H9 (cell line): ENCODE results near the gene FAM163B. TPM values are rescaled to one million over a fixed set of nuclear protein-coding genes. Genes with fewer than 3 reads are reported as not detected.

ENCODE experiments used
- DNase-seq: peaks from one replicate; pipeline ENCODE4 v3.0.0-alpha.2; 2017
- H2AFZ ChIP-seq: one replicate; pipeline ENCODE4 v1.6.1; 2013; ENCODE audit warnings: mild to moderate bottlenecking, low read length, control low read depth, moderate library complexity
- H2AK5ac ChIP-seq: 2 replicates; pipeline ENCODE4 v1.6.1; 2013; ENCODE audit warnings: low read length, control low read depth, mixed read lengths; ENCODE audit not compliant: insufficient read length
- H2BK120ac ChIP-seq: one replicate; pipeline ENCODE4 v1.6.1; 2013; ENCODE audit warnings: low read depth, mild to moderate bottlenecking, low read length, control low read depth, inconsistent platforms; ENCODE audit not compliant: poor library complexity, severe bottlenecking
- H2BK12ac ChIP-seq: 2 replicates; pipeline ENCODE4 v1.6.1; 2013; ENCODE audit warnings: low read length, control low read depth, mixed read lengths, low read depth; ENCODE audit not compliant: insufficient read length
- H2BK15ac ChIP-seq: 2 replicates; pipeline ENCODE4 v1.6.1; 2013; ENCODE audit warnings: low read depth, low read length, control low read depth
- H2BK20ac ChIP-seq: one replicate; pipeline ENCODE4 v1.6.1; 2013; ENCODE audit warnings: low read depth, mild to moderate bottlenecking, low read length, control low read depth, inconsistent platforms; ENCODE audit not compliant: poor library complexity, severe bottlenecking
- H2BK5ac ChIP-seq: 2 replicates; pipeline ENCODE4 v1.6.1; 2013; ENCODE audit warnings: low read length, control low read depth, mixed read lengths; ENCODE audit not compliant: insufficient read length
- H3K14ac ChIP-seq: 2 replicates; pipeline ENCODE4 v1.6.1; 2013; ENCODE audit warnings: low read length, control low read depth; ENCODE audit not compliant: insufficient read depth
- H3K18ac ChIP-seq: 2 replicates; pipeline ENCODE4 v1.6.1; 2013; ENCODE audit warnings: low read depth, mild to moderate bottlenecking, mixed read lengths, low read length, control low read depth; ENCODE audit not compliant: insufficient read length
- H3K23ac ChIP-seq: 2 replicates; pipeline ENCODE4 v1.6.1; 2013; ENCODE audit warnings: low read length, control low read depth, mixed read lengths, low read depth; ENCODE audit not compliant: insufficient read length
- H3K23me2 ChIP-seq: 2 replicates; pipeline ENCODE4 v1.6.1; 2013; ENCODE audit warnings: low read depth, mild to moderate bottlenecking, mixed read lengths, low read length, control low read depth; ENCODE audit not compliant: insufficient read length, poor library complexity, severe bottlenecking
- H3K27ac ChIP-seq: 2 replicates; pipeline ENCODE4 v1.5.1; 2013; ENCODE audit warnings: low read length, control low read depth, mixed read lengths, low read depth; ENCODE audit not compliant: insufficient read length
- H3K27me3 ChIP-seq: 2 replicates; pipeline ENCODE4 v1.6.1; 2013; ENCODE audit warnings: low read length, control low read depth, inconsistent platforms; ENCODE audit not compliant: insufficient read depth
- H3K4ac ChIP-seq: 2 replicates; pipeline ENCODE4 v1.6.1; 2013; ENCODE audit warnings: low read depth, mild to moderate bottlenecking, control low read depth, inconsistent platforms, low read length, moderate library complexity
- H3K4me1 ChIP-seq: 2 replicates; pipeline ENCODE4 v1.6.1; 2013; ENCODE audit warnings: low read length, control low read depth, inconsistent platforms; ENCODE audit not compliant: insufficient read depth
- H3K4me2 ChIP-seq: 2 replicates; pipeline ENCODE4 v1.6.1; 2013; ENCODE audit warnings: low read length, control low read depth, mixed read lengths; ENCODE audit not compliant: insufficient read length, insufficient read depth
- H3K56ac ChIP-seq: 2 replicates; pipeline ENCODE4 v1.6.1; 2013; ENCODE audit warnings: low read depth, mild to moderate bottlenecking, mixed read lengths, low read length, control low read depth; ENCODE audit not compliant: insufficient read length
- H3K79me1 ChIP-seq: 2 replicates; pipeline ENCODE4 v1.6.1; 2013; ENCODE audit warnings: low read depth, mild to moderate bottlenecking, moderate library complexity, low read length, control low read depth, inconsistent platforms; ENCODE audit not compliant: insufficient read depth, poor library complexity, severe bottlenecking
- H3K79me2 ChIP-seq: 2 replicates; pipeline ENCODE4 v1.6.1; 2013; ENCODE audit warnings: low read length, control low read depth, inconsistent platforms; ENCODE audit not compliant: insufficient read depth
- H3K9ac ChIP-seq: 2 replicates; pipeline ENCODE4 v1.6.1; 2013; ENCODE audit warnings: low read length, control low read depth, mixed read lengths; ENCODE audit not compliant: insufficient read length; ENCODE audit errors: extremely low read depth
- H3K9me3 ChIP-seq: one replicate; pipeline ENCODE4 v1.6.1; 2013; ENCODE audit warnings: low read depth, low read length, inconsistent platforms; ENCODE audit not compliant: control insufficient read depth
- H3T11ph ChIP-seq: one replicate; pipeline ENCODE4 v1.6.1; 2013; ENCODE audit warnings: mild to moderate bottlenecking, low read length, control low read depth, inconsistent platforms
- H4K20me1 ChIP-seq: one replicate; pipeline ENCODE4 v1.6.1; 2013; ENCODE audit not compliant: control insufficient read depth, insufficient read length, insufficient read depth
- H4K5ac ChIP-seq: 2 replicates; pipeline ENCODE4 v1.6.1; 2013; ENCODE audit warnings: low read depth, mild to moderate bottlenecking, mixed read lengths, low read length, control low read depth; ENCODE audit not compliant: insufficient read length
- H4K8ac ChIP-seq: replicated peaks from 2 replicates; pipeline ENCODE4 v1.6.1; 2013; ENCODE audit warnings: low read length, control low read depth, mixed read lengths, low read depth; ENCODE audit not compliant: insufficient read length
- H4K91ac ChIP-seq: 2 replicates; pipeline ENCODE4 v1.6.1; 2013; ENCODE audit warnings: low read depth, mild to moderate bottlenecking, moderate library complexity, mixed read lengths, low read length, control low read depth; ENCODE audit not compliant: insufficient read length
- H3K27ac Mint-ChIP-seq, 3 experiments: 2 replicates in 2 of 3; 3 replicates in 1 of 3; pipeline ENCODE4 v1.8.0; 2020 to 2021; ENCODE audit warnings: mixed read lengths in 3 of 3, mild to moderate bottlenecking in 1 of 3, moderate library complexity in 1 of 3
- H3K27me3 Mint-ChIP-seq: 2 replicates; pipeline ENCODE4 v1.8.0; 2021; ENCODE audit warnings: low read depth, mild to moderate bottlenecking, moderate library complexity, mixed read lengths
- H3K36me3 Mint-ChIP-seq, 3 experiments: 2 replicates in 2 of 3; 3 replicates in 1 of 3; pipeline ENCODE4 v1.8.0; 2020 to 2021; ENCODE audit warnings: low read depth in 3 of 3, mixed read lengths in 3 of 3; ENCODE audit not compliant: insufficient read depth in 1 of 3
- H3K4me1 Mint-ChIP-seq, 2 experiments: 2 replicates each; pipeline ENCODE4 v1.8.0; 2020; ENCODE audit warnings: mixed read lengths in 2 of 2
- H3K4me3 Mint-ChIP-seq, 2 experiments: 2 replicates in 1 of 2; 3 replicates in 1 of 2; pipeline ENCODE4 v1.8.0; 2020 to 2021; ENCODE audit warnings: mild to moderate bottlenecking in 2 of 2, mixed read lengths in 2 of 2, moderate library complexity in 1 of 2
- H3K9me3 Mint-ChIP-seq, 2 experiments: 2 replicates in 1 of 2; 3 replicates in 1 of 2; pipeline ENCODE4 v1.8.0; 2020; ENCODE audit warnings: mild to moderate bottlenecking in 2 of 2, mixed read lengths in 2 of 2, moderate library complexity in 1 of 2
- CTCF ChIP-seq: fragments of 200-600 bp; sonication (generic); conservative IDR thresholded peaks from 3 replicates; pipeline ENCODE4 v1.8.0; 2021; ENCODE audit warnings: antibody characterized with exemption, mild to moderate bottlenecking
- WGBS: extraction: QIAGEN DNeasy Blood & Tissue Kit; methylation state at CpG from one replicate; pipeline ENCODE4 v1.1.7; 2013; ENCODE audit warnings: missing lambda C conversion rate, low lambda C conversion rate, mixed read lengths; ENCODE audit not compliant: insufficient read length; ENCODE audit errors: extremely low coverage; 5-methylcytosine and 5-hydroxymethylcytosine counted together
- total RNA-seq: library from RNA; stranded (reverse); gene quantifications from 2 replicates; pipeline ENCODE4 v1.2.1, GENCODE V29; 2021

The FAM163B gene
- total RNA-seq, 1 experiment from 2014 or later: 0.39 TPM

GRCh38 chr9:133579601-133580418 lies 29.4 kb downstream of the FAM163B start:
- no peaks in the 10 kb centered on the region for H3K9me3 Mint-ChIP-seq
- no peak overlapping the region; a peak in 1 of 7 replicates for H3K27ac Mint-ChIP-seq
- H3K23ac ChIP-seq: no peak overlapping the region
- H3K4ac ChIP-seq: no peak overlapping the region
- no peak overlapping the region for H4K91ac ChIP-seq
- no peaks in the 10 kb centered on the region for H3K79me2 ChIP-seq
- H3K56ac ChIP-seq: no peak overlapping the region
- H3K4me1 Mint-ChIP-seq: peaks cover 50 to 69% of the 10 kb centered on the region in 2 experiments
- no peak for TF ChIP-seq CTCF
- no peaks in the 10 kb centered on the region for H3K23me2 ChIP-seq
- H3K4me3 Mint-ChIP-seq: no peak overlapping the region
- H3K79me1 ChIP-seq: no peaks in the 10 kb centered on the region
- no peak for DNase-seq
- no peaks in the 10 kb centered on the region; the same call in 1 of the 2 replicates for H3K4me1 ChIP-seq
- no peak overlapping the region for H3K18ac ChIP-seq
- H3K9ac ChIP-seq: no peak overlapping the region
- H2BK12ac ChIP-seq: no peak overlapping the region
- no peak overlapping the region for H4K5ac ChIP-seq
- H3K36me3 Mint-ChIP-seq: no peaks in the 10 kb centered on the region
- no peak overlapping the region for H2BK120ac ChIP-seq
- H3K27me3 ChIP-seq: no peaks in the 10 kb centered on the region
- no peak overlapping the region for H3K27ac ChIP-seq
- H2AK5ac ChIP-seq: no peak overlapping the region
- H3T11ph ChIP-seq: no peak overlapping the region
- H3K14ac ChIP-seq: no peak overlapping the region
- H3K9me3 ChIP-seq: no peaks in the 10 kb centered on the region
- H2BK5ac ChIP-seq: no peak overlapping the region
- H3K4me2 ChIP-seq: no peak overlapping the region
- H4K20me1 ChIP-seq: no peaks in the 10 kb centered on the region
- H4K8ac ChIP-seq: no peak overlapping the region
- peaks cover 5% of the 10 kb centered on the region for H3K27me3 Mint-ChIP-seq
- no peak overlapping the region for H2BK20ac ChIP-seq
- no peak overlapping the region for H2AFZ ChIP-seq
- H2BK15ac ChIP-seq: no peak overlapping the region
- WGBS: no CpG with 5 or more reads among the region's 31 CpGs
